GF-D8 (cell line): ENCODE results near the gene VIPR2.

Source experiments
- DNase-seq: peaks from one replicate; lab custom pipeline; 2025; lab: John Stamatoyannopoulos, UW

The VIPR2 gene

DNA sequence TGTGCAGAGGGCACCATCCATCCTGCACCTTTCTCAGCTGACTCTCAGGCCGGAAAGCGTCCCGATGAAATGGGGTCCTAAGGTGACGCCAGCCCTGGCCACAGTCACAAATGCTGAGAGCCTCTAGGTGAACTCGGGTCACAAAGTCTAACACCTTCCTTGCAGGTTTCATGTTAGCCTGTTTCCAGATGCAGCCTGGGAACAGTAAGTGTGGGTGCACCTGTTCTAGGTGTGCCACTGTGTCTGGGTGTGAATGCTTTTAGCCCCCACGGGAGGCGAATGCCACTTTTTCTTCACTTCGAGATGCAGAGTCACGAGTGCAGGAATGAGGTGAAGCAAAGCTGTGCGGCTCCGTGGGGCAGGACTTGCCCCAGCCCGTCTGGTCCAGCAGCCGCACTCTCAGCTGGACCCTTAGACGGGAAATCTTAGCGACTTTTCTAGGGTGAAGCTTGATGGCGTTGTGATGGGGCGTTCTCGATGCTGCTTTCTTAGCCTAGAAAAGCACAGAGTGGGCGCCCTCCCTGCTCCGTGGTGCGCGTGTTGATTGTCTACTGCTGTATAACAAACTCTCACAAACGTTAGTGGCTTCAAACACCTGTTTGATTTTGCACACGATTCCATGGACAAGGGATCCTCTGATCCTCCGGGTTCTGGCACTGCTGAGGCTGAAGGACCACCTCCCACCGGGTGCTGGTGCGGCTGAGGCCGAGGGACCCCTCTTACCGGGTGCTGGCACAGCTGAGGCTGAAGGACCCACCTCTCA lies 13.6 kb upstream of the VIPR2 start:
- no peak for DNase-seq

DNA sequence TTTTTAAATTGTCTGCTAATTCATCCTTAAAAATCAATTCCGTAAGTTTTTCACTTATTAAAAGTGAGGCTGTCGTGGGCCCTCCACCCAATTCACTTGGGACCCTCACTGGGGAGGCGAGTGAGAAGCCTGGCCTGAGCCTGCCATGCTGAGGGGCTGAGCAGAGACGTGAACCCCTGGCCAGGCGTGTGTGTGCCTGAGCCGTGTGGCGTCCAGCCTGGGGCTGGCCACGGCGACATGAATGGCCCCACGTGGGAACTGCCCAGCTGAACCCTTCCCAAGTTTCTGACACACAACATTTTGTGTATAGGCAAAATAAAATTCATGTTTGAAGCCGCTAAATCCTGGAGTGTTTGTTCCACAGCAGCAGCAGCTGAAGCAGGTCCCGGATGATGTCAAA lies 13.0 kb upstream of the VIPR2 start:
- no peak for DNase-seq

DNA sequence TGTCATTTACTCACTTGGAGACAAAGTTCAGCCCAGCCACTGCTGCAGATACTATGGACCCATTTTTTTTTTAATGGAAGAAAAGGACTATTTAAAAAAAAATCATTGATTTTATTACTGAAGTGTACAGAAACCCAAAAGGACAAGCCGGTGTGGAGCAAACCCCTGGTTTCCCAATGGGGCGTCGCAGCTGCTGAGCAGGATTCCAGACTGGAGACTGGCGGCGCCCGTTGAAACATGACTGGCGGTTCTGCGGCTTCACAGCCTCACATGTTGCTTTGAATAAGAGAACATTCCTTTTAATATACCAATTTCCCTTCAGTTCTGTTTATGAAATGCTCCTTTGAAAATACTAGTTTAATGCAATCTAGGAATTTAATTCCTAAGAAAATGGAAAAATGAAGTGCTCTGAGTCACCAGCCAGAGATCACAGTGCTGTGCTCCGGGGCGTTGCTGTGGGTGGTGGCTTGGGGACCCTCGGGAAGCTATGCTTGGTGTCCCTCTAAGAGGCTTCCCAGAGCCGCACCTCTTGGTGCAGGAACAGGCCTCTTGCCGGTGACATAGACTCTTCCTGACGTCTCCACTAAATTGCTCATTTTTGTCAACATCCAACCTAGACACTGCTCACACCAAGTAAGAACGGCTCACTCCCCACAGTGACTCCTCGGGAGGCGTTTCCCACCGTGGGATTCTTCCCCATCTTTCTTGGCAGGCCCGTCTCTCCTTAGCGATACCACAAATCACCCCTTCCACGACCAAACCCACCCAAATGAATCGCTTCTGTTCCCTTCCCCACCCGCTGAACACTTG lies 12.0 kb upstream of the VIPR2 start:
- DNase-seq: no peak

DNA sequence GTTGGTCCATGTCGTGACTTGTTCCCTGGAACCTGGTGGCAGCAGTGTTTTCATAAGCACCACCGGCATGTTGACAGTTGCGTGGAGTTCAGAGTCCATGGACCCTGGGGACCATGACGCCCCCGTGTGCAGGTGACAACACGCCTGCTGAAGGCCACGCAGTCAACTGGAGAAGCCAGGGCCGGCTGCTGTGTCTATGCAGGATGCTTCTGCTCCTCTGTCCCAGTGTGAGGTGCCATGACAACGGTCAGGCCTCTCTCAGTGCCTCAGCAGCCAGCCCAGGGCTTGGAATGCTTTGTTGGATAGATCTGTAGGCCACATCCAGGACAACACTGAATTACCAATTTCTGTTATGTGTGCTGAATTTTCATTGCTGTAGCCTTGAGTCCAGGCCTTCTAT lies 10.7 kb upstream of the VIPR2 start:
- DNase-seq: no peak

DNA sequence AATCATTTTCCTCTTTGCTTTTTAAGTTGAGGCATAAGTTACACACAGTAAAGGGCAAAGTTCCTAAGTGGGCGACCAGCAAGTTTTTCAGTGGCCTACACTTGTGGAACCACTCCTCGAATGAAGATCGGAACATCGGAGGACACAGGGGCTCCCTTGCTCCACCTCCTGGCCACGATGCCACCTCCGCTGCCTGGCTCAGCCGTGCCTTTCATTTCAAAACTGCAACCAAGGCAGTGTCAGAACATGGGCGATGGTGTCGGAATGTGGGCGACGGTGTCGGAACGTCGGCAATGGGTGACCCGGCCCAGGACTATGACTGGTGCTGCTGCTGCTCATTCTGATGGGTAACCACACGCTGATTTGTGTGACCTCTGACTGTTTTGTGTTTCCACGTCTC lies 9.6 kb upstream of the VIPR2 start:
- no peak for DNase-seq

DNA sequence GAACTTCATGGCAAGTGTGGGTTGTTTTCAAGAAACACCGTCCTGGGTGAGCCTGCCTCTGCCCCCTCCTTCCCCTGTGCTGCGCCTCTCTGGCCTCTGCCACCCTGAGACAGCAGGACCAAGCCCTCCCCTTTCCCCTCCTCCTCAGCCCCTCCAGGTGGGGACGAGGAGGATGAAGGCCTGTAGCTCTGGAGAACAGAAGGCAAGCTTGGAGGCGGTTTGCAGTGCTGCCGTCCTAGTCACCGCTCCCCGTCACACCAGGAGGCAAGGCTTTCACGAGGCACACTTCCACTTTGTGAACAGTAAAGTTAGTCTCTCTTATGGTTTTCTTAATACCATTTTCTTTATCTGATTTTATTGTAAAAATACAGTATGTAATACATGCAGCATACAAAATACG lies 8.8 kb upstream of the VIPR2 start:
- no peak for DNase-seq

DNA sequence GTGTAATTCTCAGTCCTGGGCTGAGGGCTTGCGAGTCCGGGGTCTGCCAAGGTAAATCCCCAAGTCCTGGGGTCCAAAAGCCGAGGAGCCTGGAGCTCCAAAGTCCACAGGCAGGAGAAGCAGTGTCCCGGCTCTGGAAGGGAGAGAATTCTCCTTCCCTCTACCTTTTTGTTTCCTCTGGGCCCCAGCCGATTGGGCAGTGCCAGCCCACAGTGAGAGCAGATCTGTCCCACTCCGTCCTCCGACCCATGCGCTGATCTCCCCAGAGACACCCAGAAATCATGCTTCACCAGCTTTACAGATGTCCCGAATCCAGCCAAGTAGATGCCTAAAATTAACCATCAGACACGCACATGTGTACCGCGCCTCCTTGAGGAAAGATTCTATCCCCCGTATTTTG lies 8.1 kb upstream of the VIPR2 start:
- no peak for DNase-seq

DNA sequence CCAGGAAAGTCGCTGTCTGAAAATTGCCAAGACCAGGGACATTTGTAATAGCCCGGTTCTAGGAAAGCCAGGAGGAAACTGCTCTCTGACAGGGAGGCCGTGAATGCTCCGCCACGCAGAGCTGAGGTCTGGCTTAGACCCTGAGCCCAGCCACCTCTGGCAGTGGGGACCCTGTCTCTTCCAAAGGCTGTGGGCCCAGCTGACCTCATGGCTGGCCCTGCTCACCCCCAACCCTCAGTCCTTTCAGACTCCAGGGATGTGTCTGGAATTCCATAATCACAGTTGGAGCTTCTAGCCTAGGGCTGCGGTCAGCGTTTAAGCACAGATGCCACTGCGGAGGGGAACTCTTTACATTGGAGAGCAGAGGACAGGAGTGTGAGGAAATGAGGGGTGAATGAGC lies 6.6 kb upstream of the VIPR2 start:
- DNase-seq: no peak

DNA sequence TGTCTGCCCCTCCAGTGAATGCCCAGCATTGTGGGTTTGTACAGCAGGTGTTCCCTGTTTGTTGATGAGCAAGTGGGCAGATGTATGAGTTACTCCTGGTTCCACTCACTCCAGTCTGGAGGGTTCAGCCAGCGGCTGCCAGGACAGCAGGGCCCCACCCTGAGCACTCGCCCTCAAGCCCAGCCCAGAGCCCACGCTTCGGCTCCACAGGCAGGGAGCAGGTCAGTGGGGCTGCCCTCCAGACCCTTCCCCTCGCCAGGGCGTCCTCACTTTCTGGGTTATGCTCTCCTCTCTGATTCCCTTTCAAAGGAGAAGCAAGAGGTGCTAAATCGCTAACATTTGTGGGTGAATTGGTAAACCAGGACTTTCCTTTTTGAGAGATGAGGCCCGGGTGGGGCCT lies 4.8 kb upstream of the VIPR2 start:
- DNase-seq: no peak

DNA sequence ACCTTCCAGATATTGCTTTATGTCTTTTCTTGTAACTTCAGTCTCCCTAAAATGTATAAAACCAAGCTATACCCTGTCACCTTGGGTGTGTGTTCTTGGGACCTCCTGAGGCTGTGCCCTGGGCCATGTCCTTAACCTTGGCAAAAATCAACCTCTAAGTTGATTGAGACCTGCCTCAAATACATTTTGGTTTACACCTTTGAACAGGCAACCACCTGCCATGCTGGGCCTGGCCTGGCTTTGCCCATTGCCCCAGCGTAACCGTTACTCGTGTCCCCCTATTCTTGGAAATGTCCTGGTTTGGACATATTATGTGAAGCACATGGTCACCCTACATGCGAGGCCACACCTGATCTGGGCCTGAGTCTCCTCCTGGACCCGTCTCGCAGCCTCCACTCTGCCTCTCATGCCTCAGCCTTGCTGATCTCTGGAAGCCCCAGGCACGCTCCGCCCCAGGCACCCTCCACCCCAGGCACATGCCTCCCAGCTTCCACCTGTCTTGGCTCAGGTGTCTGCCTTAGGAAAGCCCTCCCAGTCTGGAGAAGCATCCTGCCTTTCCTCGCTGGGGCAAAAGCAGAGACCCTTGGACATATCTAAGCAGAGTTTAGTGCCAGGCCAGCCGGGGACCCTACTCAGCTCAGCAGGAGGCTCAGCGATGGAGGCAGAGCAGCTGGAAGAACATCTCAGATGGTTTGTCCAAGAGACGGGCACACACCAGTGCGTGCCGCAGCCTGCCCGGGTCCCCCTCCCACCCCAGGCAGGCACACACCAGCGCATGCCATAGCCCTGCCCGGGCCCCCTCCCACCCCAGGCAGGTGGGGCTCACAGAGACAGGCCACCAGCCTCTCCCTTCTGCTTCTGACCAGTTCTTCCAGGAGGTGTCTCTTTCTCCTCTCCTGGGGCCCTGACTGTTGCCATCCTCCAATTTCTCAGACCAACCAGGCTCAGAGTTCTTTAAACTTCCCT lies 4.0 kb upstream of the VIPR2 start:
- no peak for DNase-seq

DNA sequence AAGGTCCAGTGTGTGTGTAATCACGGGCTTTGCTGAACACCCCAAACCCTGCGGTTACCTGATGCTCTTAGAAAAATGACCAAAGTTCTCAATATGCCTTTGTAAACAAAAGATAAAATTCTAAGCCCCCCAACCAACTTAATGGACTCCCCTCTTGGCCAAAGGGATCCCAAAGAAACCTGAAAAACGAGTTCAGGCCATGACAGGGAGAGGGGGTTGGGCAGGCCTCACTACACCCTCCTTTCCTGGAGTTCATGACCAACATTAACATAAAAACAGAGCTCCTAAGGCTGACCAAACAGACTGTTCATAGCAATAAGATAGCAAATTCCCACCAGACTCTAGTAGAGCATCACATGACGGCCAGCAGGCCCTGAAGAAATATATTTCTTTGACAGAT lies 3.0 kb upstream of the VIPR2 start:
- DNase-seq: no peak

DNA sequence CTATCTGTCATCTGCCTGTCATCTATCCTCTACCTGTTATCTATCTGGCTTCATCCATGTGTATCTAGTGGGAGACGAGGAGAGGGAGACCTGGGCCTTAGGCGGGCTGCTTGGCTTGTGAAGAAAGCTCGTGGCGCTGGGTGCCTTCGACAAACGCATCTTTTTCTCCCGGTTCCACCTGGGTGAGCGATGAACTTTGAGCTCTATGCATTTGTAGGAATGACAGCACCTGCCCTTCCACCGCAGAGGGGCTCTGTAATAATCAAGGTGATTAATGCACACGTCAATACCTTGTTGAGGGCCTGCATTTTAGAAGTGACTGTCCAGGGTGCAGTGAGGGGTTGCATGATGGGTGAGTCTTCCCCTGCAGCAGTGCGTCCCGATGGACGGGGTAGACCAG lies 2.6 kb upstream of the VIPR2 start:
- no peak for DNase-seq

DNA sequence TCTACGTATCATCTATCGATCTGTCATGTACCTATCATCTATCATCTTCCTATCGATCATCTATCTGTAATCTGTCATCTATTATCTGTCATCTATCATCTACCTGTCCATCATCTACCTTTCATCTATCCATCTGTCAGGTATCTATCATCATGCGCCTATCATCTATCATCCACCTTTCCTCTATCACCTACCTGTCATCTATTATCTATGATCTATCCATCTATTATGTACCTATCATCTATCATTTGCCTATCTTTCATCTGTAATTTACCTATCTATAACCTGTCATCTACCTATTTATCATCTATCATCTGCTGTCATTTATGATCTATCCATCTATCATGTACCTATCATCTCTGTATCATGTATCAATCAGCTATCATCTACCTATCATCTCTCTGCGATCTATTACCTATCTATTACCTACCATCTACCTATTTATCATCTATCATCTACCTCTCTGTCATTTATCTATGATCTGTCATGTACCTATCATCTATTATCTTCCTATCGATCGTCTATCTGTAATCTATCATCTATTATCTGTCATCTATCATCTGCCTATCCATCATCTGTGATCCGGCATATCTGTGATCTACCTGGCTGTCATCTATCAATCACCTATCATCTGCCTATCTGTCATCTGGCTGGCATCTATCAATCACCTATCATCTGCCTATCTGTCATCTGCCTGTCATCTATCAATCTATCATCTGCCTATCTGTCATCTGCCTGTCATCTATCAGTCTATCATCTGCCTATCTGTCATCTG lies 1.6 kb upstream of the VIPR2 start:
- DNase-seq: no peak

DNA sequence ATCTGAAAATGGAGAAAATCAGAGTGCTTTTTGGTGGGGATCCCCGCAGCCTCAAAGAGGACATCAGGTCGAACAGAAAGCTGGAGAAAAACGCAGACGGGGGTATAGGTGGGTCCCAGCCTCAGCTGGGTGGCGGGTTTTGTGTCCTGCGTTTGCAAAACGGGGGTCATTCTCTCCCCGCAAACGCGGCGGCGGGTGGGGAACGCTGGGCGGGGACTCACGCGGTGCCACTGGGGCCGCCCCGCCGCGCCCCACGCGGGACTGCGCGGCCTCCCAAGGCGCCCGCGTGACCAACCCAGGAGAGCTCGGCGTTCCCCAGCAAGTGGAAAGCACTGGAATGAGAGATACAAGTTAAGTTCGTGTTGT lies 806 bp upstream of the VIPR2 start:
- DNase-seq: no peak

DNA sequence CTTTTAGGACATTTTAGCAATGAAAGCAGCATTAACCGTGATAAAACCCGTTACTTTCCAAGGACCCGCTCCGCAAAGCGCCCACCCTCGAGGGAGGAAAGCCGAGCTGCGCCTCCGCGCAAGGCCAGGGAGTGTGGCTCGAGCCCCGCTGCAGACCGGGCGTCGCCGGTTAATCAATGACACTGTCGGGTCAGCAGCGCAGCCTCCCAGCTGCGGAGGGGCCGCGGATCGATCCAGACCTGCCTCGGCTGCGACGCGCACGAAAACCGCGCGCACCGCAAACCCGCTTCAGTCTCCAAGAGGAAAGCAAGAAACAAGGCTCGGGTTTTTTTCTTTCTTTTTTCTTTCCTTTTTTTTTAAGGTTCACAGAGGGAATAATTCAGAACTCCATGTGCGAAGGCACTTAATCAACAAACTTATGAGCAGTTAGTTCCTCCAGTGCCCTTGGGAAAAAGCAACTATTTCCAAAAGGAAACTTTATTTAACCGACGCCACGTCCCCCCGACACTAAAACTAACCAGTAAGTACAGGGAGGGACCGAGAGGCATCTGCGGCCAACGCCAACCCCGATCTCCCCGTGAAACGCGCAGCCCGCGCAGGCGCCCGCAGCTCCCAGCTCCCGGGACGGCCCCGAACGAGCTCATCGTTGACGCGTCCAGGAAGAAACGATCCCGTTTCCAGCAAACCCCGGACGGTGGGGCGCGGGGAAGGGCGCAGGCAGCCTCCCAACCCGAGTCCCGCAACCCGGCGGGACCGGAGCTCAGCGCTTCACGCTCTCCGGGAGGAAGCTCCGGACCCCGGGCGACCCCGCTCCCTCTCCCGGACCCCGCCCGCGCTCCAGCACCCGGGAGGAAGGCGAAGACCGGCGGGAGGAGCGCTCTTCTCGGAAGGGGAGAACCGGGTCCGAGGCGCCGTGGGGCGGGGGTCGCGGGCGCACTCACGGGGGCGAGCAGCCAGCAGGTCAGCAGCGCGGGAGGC lies 598 bp downstream of the VIPR2 start:
- DNase-seq: no peak

DNA sequence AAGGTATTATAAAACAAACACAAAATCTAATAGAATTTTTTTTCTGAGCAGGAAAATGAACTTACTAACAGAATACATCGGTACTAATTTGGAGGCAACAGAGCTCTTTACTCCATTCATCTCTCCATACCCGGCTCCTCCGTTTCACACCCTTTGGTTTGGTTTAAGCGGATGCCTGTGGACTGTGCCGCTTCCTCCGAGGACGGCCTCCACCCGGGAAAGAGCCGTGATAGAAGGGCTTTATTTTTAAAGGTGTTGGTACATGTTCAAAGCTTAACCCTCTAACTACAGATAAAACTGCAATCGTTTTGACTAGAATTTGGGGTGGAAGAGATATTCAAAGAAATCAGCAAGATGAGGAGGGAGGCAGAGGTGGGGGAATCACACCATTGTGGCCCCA lies 1.9 kb downstream of the VIPR2 start:
- DNase-seq: no peak

DNA sequence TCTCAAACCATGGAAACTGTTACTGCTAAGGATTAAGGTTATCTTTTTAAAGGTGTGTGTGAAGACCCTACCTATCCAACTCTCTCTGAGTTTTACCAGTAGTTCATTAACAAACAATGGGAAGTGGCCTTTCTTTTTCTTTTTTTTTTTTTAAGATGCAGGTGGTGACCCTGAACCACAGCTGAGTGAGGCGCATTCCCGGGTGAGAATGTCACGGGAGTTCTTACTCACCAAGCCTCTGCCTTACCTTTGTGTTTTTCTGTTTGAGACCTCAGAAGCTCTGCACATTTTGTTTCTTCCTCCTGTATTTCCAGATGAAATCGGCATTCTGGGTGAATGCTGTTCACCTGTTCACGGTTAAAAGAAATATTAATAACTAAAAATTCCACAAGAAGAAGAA lies 2.5 kb downstream of the VIPR2 start:
- DNase-seq: no peak

DNA sequence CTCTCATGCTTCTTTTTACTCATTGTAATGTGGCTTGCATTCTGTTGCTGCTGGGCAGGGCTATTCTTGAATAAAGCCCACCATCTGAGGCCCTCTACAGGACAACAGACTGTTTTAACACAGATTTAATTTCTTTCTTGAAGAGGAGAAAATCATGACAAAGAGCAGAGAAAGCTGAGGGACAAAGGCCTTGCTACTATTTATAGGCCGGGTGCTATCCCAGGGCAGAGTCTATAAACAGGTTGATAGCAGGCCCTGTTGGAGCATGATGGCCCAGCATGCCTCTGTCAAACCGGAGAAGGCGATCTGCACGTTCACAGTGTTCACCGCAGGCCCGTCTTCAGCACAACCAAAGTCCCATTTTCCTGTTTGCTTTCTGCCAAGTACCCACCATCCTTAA lies 3.0 kb downstream of the VIPR2 start:
- no peak for DNase-seq

DNA sequence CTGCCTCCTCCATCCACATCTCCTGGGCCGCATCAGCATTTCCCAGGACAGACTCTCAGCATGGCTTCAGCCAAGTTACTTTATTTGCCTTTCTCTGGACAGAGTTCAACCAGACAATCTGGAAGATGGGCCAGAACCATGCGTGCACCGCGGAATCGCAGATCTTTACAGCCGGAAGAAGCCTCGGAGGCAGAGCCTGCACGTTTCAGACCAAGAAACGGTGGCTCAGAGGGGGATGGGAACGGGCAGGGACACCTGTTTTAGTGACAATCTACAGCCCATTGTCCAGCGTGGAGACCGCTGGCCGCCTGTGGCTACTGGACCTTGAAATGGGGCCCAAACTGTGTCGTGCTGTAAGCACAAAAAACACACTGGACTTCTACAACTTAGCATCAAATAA lies 3.5 kb downstream of the VIPR2 start:
- DNase-seq: no peak

DNA sequence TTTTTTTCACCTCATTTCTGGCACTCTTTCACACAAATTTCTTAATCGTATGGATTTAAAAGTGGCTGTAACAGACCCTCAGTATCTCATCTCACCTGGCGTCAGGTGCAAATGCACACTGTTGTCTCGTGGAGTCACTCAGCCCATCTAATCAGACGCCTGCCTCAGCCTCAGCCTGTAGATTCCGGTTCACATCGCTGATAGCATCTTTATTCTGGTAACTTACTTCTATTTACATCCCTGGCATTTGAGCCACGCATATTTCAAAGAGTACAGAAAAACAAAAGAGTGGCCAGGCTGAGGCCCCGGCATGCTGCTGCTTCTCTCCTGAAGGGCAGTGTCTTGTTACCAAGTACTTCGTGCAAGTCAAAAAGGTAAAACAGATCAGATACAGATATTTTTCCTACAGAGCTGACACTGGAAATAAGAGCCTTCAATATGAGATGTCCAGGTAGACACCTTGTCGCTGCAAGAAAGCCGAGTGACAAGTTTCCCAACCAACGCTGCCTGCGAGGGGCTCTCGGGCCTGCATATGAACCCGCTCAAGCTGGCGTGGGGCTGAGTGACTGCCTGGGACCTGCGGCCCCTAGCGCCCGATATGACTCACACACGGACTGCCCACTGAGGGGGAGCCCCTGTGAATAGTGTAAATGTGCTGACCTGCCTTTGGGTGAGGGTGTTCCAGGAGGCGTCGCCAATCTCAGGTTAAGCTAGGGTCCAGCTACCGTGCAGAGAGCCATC lies 4.3 kb downstream of the VIPR2 start:
- no peak for DNase-seq
